Bronchial epithelial cell (primary cell): ENCODE data around the gene ADIG. TPM values are rescaled to one million over a fixed set of nuclear protein-coding genes. Genes with fewer than 3 reads are reported as not detected.

Experiments used
- DNase-seq: peaks from one replicate; pipeline ENCODE4 v3.0.0-alpha.2; 2010; ENCODE audit warnings: low read depth
- FAIRE-seq: peaks from 2 replicates; lab custom pipeline; 2011; peaks lifted over from hg19 to GRCh38; lab: Jason Lieb, UNC
- H3K27me3 ChIP-seq: 2 replicates; pipeline ENCODE4 v1.5.1; 2011; ENCODE audit warnings: low read length; ENCODE audit not compliant: control insufficient read depth, insufficient read depth
- H3K36me3 ChIP-seq: 2 replicates; pipeline ENCODE4 v1.5.1; 2011; ENCODE audit warnings: low read length; ENCODE audit not compliant: control insufficient read depth, insufficient read depth
- H3K4me3 ChIP-seq: 2 replicates; pipeline ENCODE4 v1.5.1; 2011; ENCODE audit warnings: mild to moderate bottlenecking, low read depth, low read length, control low read depth
- CTCF ChIP-seq: IDR thresholded peaks from 2 replicates; pipeline ENCODE4 v1.5.1; 2011; ENCODE audit warnings: mild to moderate bottlenecking, moderate library complexity, low read length, control low read depth, inconsistent platforms; ENCODE audit not compliant: insufficient read depth, severe bottlenecking
- total RNA-seq: library from RNA; depleted of rRNA; stranded (reverse); fragments of >200 nt; gene quantifications from 2 replicates; pipeline ENCODE4 v1.2.1, GENCODE V29; 2014

Gene ADIG
- total RNA-seq, 1 donor from 2014 or later = not detected

- Histone ChIP-seq H3K36me3 (no peaks in the 10 kb centered on the region), H3K4me3 (peak within 1 kb of the TSS; percentile 49), H3K27me3 (no peaks in the 10 kb centered on the region)
- peak; percentile 63 for DNase-seq
- peak; percentile 67 for TF ChIP-seq CTCF
- FAIRE-seq = no peak
Measured at GRCh38 chr20:38601216-38602184, 20.5 kb downstream of the ADIG start, which contains the start of gene ARHGAP40. ARHGAP40 (plus strand) TSS chr20:38601809.

GRCh38 chr20:38602185-38602581 is 21.2 kb downstream of the ADIG start:
- no peak for TF ChIP-seq CTCF
- peak overlapping the region; percentile 49 for H3K4me3 ChIP-seq
- DNase-seq = no peak
- H3K27me3 ChIP-seq = no peaks in the 10 kb centered on the region
- H3K36me3 ChIP-seq = no peaks in the 10 kb centered on the region
- no peak for FAIRE-seq

- TF ChIP-seq CTCF = no peak
- Histone ChIP-seq H3K27me3 (no peaks in the 10 kb centered on the region), H3K36me3 (no peaks in the 10 kb centered on the region), H3K4me3 (no peak overlapping the region)
- DNase-seq = no peak
- FAIRE-seq = no peak
Measured at GRCh38 chr20:38603286-38603685, 22.3 kb downstream of the ADIG start.

GRCh38 chr20:38604873-38605303 is 23.9 kb downstream of the ADIG start:
- no peak for TF ChIP-seq CTCF
- H3K27me3 ChIP-seq = no peaks in the 10 kb centered on the region
- DNase-seq (peak; percentile 95), FAIRE-seq (peak; percentile 23)
- no peak overlapping the region for H3K4me3 ChIP-seq
- no peaks in the 10 kb centered on the region for H3K36me3 ChIP-seq

GRCh38 chr20:38607351-38607750 is 26.4 kb downstream of the ADIG start:
- Histone ChIP-seq H3K4me3 (no peak overlapping the region), H3K36me3 (no peaks in the 10 kb centered on the region), H3K27me3 (no peaks in the 10 kb centered on the region)
- no peak for FAIRE-seq
- no peak for DNase-seq
- TF ChIP-seq CTCF = no peak
